CD4-positive, alpha-beta memory T cell (primary cell): ENCODE data around the gene EML1. TPM values are rescaled to one million over a fixed set of nuclear protein-coding genes. Genes with fewer than 3 reads are reported as not detected.

Experiments used
- CTCF ChIA-PET: fragments of 350-600 bp; sonication (Branson Sonifier 250); formaldehyde crosslinking; loops from one replicate; lab custom pipeline; 2021; ENCODE audit warnings: inconsistent platforms; ENCODE audit not compliant: partially characterized antibody; lab: Charles Lee
- POLR2A ChIA-PET: fragments of 350-600 bp; sonication (Branson Sonifier 250); formaldehyde crosslinking; loops from one replicate; lab custom pipeline; 2021; ENCODE audit not compliant: partially characterized antibody; lab: Charles Lee
- DNase-seq, 5 donors: peaks; one replicate each; pipeline versions ENCODE4 v3.0.0 to v3.0.0-alpha.2; 2020 to 2022; ENCODE audit warnings: mixed read lengths in 1 of 5
- H3K27ac ChIP-seq: one replicate; pipeline ENCODE4 v1.7.0; 2013; ENCODE audit warnings: low read depth, low read length
- H3K27me3 ChIP-seq: 2 replicates; pipeline ENCODE4 v1.7.0; 2013; ENCODE audit warnings: mild to moderate bottlenecking, low read length, moderate library complexity; ENCODE audit not compliant: insufficient read depth
- H3K36me3 ChIP-seq: 2 replicates; pipeline ENCODE4 v1.7.0; 2013; ENCODE audit warnings: mild to moderate bottlenecking, low read length, moderate library complexity; ENCODE audit not compliant: insufficient read depth
- H3K4me1 ChIP-seq: 2 replicates; pipeline ENCODE4 v1.7.0; 2013; ENCODE audit warnings: mild to moderate bottlenecking, low read length, moderate library complexity; ENCODE audit not compliant: insufficient read depth
- H3K4me3 ChIP-seq, 2 donors: one replicate each; pipeline ENCODE4 v1.7.0; 2013; ENCODE audit warnings: low read length in 2 of 2, mild to moderate bottlenecking in 1 of 2
- H3K9me3 ChIP-seq, 2 donors: one replicate each; pipeline ENCODE4 v1.7.0; 2013; ENCODE audit warnings: low read length in 2 of 2, control low read depth in 1 of 2; ENCODE audit not compliant: control insufficient read depth in 1 of 2
- H3K27ac Mint-ChIP-seq, 7 donors: one replicate each; pipeline ENCODE4 v1.8.0; 2020 to 2021; ENCODE audit warnings: mixed read lengths in 7 of 7, mild to moderate bottlenecking in 6 of 7, inconsistent platforms in 3 of 7, moderate library complexity in 3 of 7
- H3K27me3 Mint-ChIP-seq, 2 donors: one replicate each; pipeline ENCODE4 v1.8.0; 2020 to 2021; ENCODE audit warnings: mixed read lengths in 2 of 2
- H3K36me3 Mint-ChIP-seq, 2 donors: one replicate each; pipeline ENCODE4 v1.8.0; 2020 to 2021; ENCODE audit warnings: mixed read lengths in 2 of 2, inconsistent platforms in 1 of 2, mild to moderate bottlenecking in 1 of 2
- H3K4me1 Mint-ChIP-seq, 4 donors: one replicate each; pipeline ENCODE4 v1.8.0; 2020 to 2021; ENCODE audit warnings: mixed read lengths in 4 of 4, mild to moderate bottlenecking in 1 of 4
- H3K4me3 Mint-ChIP-seq, 8 donors: one replicate each; pipeline ENCODE4 v1.8.0; 2020 to 2021; ENCODE audit warnings: mixed read lengths in 8 of 8, mild to moderate bottlenecking in 7 of 8, moderate library complexity in 6 of 8, inconsistent platforms in 3 of 8
- H3K9me3 Mint-ChIP-seq, 8 donors: one replicate each; pipeline ENCODE4 v1.8.0; 2020 to 2021; ENCODE audit warnings: mixed read lengths in 8 of 8, mild to moderate bottlenecking in 5 of 8, inconsistent platforms in 3 of 8, moderate library complexity in 1 of 8
- intact Hi-C: fragments of 100-400 bp; cut with micrococcal nuclease; formaldehyde crosslinking; loops from one replicate; pipeline ENCODE4 v1.15.1; 2023
- polyA plus RNA-seq, 2 donors: library from polyadenylated mRNA; unstranded; fragments of 300-500 nt; fragmentation: Illumina TruSeq; gene quantifications; one replicate each; pipeline ENCODE4 v1.2.3, GENCODE V29; 2021
- total RNA-seq, 2 experiments: library from RNA; stranded (reverse); gene quantifications; one replicate each; pipeline ENCODE4 v1.2.3, GENCODE V29; 2021

EML1 gene
- total and polyA plus RNA-seq, 4 experiments from 2014 or later = 0.22 to 0.23 TPM; not detected in 2

DNA sequence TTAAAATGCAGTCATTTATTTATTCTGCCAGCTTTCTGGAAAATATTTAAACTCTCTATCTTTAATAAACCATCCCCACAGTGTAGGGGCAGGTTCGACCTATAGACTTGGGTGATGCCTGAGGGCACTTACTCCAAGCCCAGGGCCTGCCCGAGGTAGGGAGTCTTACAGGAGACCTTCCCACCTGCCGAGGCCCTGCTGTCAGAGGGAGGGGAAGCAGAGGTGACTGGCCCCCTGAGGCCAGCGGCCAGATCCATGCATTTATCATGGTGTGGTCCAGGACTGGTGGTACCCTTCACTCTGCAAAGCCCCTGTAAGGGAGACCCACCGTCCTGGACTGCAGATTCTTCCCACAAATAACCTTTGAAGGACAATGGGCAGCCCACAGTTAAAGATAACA lies 7.6 kb downstream of the EML1 start:
- Histone ChIP-seq H3K4me3 (no peak overlapping the region), H3K9me3 (no peaks in the 10 kb centered on the region), H3K27me3 (peaks cover 11% of the 10 kb centered on the region), H3K27ac (no peak overlapping the region), H3K4me1 (no peaks in the 10 kb centered on the region), H3K36me3 (no peaks in the 10 kb centered on the region)
- Mint-ChIP-seq H3K4me3 (no peak overlapping the region), H3K27ac (no peak overlapping the region), H3K9me3 (no peaks in the 10 kb centered on the region), H3K36me3 (no peaks in the 10 kb centered on the region), H3K4me1 (no peaks in the 10 kb centered on the region), H3K27me3 (peaks cover 19 to 29% of the 10 kb centered on the region in 2 donors)
- CTCF ChIA-PET = no interaction called here
- DNase-seq = no peak
- intact Hi-C loops = no loop called here
- POLR2A ChIA-PET = no interaction called here

DNA sequence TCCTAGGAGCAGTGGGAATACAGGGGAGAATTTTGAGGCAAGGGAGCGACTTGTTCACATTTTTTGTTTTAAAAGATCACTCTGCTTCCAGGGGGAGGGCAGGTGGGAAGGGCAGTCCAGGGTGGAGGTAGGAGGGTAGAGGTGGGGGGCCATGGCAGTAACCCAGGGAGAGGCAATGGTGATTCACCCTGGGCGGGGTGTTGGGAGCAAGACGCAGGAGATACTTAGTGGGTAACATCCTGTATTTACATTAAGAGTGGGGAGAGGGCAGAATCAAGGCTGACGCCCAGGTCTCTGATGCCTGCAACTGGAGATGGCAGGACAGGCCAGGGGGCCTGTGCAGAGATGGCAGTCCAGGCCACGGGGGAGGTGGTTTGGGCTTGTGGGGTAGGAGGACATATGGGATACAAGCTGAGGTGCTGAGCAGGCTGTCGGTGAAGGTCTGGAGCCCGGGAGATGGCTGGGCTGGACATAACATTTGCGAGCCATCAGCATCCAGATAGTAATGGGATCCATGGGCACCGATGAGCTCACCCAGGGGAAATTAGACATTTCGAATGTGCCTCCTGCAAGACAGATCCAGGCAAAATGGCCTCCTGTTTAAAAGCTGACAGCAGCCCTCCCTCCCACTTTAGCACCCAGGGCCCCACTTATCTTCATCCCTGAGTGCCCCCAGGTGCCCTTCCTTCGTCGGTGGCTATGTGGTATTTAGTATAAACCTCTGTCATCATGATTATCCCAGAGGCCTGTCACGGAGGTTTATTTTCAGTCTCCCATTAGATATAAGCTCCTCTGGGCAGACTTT lies 9.3 kb downstream of the EML1 start:
- H3K4me1 Mint-ChIP-seq = no peaks in the 10 kb centered on the region

DNA sequence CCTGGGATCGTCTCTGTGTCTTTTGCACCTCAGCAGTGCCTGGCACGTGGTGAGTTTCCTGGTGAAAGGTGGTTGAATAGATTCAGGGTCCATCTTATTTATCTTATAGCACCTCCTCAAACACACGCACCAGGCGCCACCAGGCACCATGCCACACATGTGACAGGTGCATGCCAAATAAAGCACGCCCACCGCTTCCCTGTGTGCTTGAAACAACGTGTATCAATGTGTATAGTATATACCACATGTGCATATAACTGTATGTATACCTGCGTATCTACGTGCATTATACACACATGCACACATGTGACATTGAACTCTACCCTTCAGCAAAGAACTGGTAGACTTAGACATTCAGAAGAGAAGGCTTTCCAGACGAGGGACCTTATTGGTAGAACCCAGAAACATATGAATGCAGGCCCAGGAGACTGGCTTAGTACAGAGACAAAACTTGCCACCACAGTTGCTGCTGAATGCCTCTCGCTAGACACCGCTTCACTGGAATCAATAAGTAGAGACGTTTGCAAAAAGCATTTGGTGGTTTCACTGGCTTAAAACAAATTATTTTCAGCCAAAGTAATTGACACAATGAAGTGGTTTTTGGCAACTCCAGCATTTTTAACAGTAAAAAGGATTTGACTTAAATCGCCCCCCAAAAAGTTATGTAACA lies 10.0 kb downstream of the EML1 start:
- intact Hi-C loops = no loop called here
- Histone ChIP-seq H3K9me3 (no peaks in the 10 kb centered on the region), H3K27me3 (no peaks in the 10 kb centered on the region), H3K27ac (no peak overlapping the region), H3K4me3 (no peak overlapping the region), H3K36me3 (no peaks in the 10 kb centered on the region), H3K4me1 (no peaks in the 10 kb centered on the region)
- Mint-ChIP-seq H3K4me1 (no peaks in the 10 kb centered on the region), H3K4me3 (peak overlapping the region in 1 of 8 donors; percentile 47), H3K27me3 (peaks cover 18 to 32% of the 10 kb centered on the region in 2 donors), H3K36me3 (no peaks in the 10 kb centered on the region), H3K27ac (no peak overlapping the region), H3K9me3 (no peaks in the 10 kb centered on the region)
- ChIA-PET POLR2A (no interaction called here), CTCF (no interaction called here)
- DNase-seq = no peak

More for the DNA sequence above, 9.3 kb downstream of the EML1 start:
- ChIA-PET POLR2A (no interaction called here), CTCF (no interaction called here)
- peaks cover 21 to 27% of the 10 kb centered on the region in 2 donors for H3K27me3 Mint-ChIP-seq
- no peak overlapping the region for H3K4me3 Mint-ChIP-seq
- intact Hi-C loops = no loop called here
- DNase-seq = no peak
- H3K27ac Mint-ChIP-seq = no peak overlapping the region
- no peaks in the 10 kb centered on the region for H3K9me3 Mint-ChIP-seq
- Histone ChIP-seq H3K4me3 (no peak overlapping the region), H3K36me3 (no peaks in the 10 kb centered on the region), H3K9me3 (no peaks in the 10 kb centered on the region), H3K27ac (no peak overlapping the region), H3K4me1 (no peaks in the 10 kb centered on the region), H3K27me3 (peaks cover 3% of the 10 kb centered on the region)
- H3K36me3 Mint-ChIP-seq = no peaks in the 10 kb centered on the region

DNA sequence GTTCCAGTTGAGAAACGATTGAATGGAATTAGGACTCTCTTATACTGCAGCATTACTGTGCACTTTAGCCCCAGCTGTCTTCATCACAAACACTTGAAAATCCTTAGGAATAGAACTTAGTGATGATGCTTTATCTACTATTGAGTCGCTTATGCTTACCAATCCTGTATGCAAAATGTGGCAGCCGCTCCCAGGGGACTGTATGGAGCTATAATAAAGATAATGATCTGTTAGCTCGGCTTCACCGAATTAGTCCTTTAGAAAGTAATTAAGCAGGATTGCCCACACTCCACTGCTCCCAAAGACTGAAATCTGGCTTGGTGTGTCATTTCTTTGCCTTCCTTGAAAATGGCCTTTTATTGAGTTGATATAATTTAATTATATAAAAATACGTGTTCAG lies 10.6 kb downstream of the EML1 start:
- Mint-ChIP-seq H3K9me3 (no peaks in the 10 kb centered on the region), H3K27me3 (peaks cover 18 to 32% of the 10 kb centered on the region in 2 donors), H3K27ac (no peak overlapping the region), H3K36me3 (no peaks in the 10 kb centered on the region), H3K4me3 (peak overlapping the region in 1 of 8 donors; percentile 47), H3K4me1 (no peaks in the 10 kb centered on the region)
- Histone ChIP-seq H3K27me3 (no peaks in the 10 kb centered on the region), H3K4me1 (no peaks in the 10 kb centered on the region), H3K4me3 (no peak overlapping the region), H3K9me3 (no peaks in the 10 kb centered on the region), H3K36me3 (no peaks in the 10 kb centered on the region), H3K27ac (no peak overlapping the region)
- intact Hi-C loops = no loop called here
- DNase-seq = no peak
- ChIA-PET CTCF (no interaction called here), POLR2A (no interaction called here)

DNA sequence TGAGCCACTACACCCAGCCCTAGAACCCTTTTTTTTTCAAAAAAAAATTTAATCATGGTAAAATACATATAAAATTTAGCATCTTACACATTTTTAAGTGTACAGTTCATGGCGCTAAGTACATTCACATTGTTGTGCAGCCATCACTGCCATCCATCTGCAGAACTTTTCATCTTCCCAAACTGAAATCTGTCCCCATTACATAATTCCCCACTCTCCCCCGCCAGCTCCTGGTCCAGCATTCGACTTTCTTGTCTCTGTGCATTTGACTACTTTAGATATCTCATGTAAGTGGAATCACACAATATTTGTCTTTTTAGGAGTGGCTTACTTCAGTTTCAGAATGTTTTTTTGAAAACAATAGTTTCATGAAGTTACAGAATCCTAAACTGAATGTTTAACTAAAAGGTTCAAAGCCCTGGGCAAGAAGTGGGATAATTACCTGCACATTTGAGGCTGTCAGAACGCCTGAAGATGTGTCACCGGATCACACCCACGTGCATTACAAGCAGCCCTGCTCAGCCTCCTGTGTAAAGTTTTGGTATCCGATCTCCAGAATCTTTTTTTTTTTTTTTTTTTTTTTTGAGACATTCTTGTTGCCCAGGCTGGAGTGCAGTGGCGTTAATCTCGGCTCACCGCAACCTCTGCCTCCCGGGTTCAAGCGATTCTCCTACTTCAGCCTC lies 12.7 kb downstream of the EML1 start:
- Histone ChIP-seq H3K27ac (no peak overlapping the region), H3K27me3 (no peaks in the 10 kb centered on the region), H3K4me1 (no peaks in the 10 kb centered on the region), H3K9me3 (no peaks in the 10 kb centered on the region), H3K36me3 (no peaks in the 10 kb centered on the region), H3K4me3 (no peak overlapping the region)
- Mint-ChIP-seq H3K36me3 (no peaks in the 10 kb centered on the region), H3K27me3 (peaks cover 19 to 35% of the 10 kb centered on the region in 2 donors), H3K9me3 (no peaks in the 10 kb centered on the region), H3K27ac (no peak overlapping the region), H3K4me1 (no peaks in the 10 kb centered on the region), H3K4me3 (no peak overlapping the region)
- POLR2A ChIA-PET = no interaction called here
- CTCF ChIA-PET = interaction anchor here (1.1 kb wide), 1 partner anchor 8 kb away, joined by 3 read pairs; no protein-coding TSS in a partner anchor
- DNase-seq = no peak
- intact Hi-C loops = no loop called here

DNA sequence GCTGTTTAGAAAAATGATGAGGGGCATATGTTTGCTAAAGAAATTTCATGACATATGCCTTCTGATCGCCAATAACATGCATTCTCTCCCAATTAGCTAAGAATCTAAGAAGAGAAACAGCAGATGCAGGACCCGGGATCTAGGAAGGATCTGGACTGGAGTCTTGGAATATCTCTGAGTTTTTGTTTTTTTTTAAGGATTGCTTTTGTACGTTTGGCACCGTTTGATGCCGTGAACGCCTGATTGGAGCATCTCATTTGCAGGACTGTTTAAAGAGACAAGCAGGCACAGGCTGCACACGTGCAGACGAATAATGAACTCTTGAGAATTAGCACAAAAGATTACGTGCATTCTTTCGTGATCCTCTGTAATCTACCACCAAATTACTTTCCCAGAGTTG lies 13.6 kb downstream of the EML1 start:
- no peak overlapping the region for H3K4me3 ChIP-seq
- Mint-ChIP-seq H3K27me3 (peaks cover 16 to 29% of the 10 kb centered on the region in 2 donors), H3K9me3 (no peaks in the 10 kb centered on the region), H3K4me1 (no peaks in the 10 kb centered on the region), H3K27ac (no peak overlapping the region), H3K4me3 (no peak overlapping the region), H3K36me3 (no peaks in the 10 kb centered on the region)
- no peaks in the 10 kb centered on the region for H3K36me3 ChIP-seq
- CTCF ChIA-PET = interaction anchor here (1.1 kb wide), 1 partner anchor 9 kb away, joined by 3 read pairs; no protein-coding TSS in a partner anchor
- intact Hi-C loops = no loop called here
- no peaks in the 10 kb centered on the region for H3K27me3 ChIP-seq
- H3K4me1 ChIP-seq = no peaks in the 10 kb centered on the region
- POLR2A ChIA-PET = no interaction called here
- DNase-seq = no peak
- H3K27ac ChIP-seq = no peak overlapping the region
- H3K9me3 ChIP-seq = no peaks in the 10 kb centered on the region

DNA sequence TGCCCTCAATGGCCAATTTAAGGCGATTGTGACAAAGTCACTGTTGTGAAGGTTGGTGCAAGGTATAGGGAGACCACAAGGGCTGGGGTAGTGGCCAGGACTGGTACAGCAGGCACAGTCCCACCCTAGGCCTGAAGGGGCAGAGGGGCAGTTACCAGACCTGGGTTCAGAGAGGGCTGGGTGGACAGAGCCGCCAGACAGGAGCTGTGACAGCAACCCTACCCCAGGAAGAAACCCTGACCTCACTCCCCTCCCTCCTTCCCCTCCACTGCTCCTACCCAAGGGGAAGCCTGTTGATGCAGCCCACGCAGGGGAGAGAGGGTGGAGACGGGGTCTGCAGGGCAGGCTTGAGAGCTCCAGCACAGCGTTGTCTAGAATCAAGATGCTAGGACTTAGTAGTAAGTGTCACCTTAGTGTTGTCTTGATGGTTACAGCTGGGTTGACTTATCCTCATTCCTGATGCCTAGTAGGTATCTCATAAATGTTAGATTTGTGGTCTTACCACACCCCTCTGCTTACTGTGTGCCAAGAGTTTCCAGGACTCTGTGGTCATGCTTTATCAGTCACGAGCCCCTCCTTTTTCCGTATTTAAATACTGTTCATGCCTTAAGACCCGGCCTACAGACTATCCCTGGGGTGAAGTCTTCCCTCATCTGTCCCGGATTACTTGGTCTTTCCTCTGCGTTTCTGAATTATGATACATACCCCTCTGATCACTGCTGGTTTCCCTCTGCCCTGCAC lies 14.4 kb downstream of the EML1 start:
- DNase-seq = no peak
- Mint-ChIP-seq H3K27me3 (peaks cover 11 to 24% of the 10 kb centered on the region in 2 donors), H3K9me3 (no peaks in the 10 kb centered on the region), H3K4me3 (no peak overlapping the region), H3K36me3 (no peaks in the 10 kb centered on the region), H3K4me1 (no peaks in the 10 kb centered on the region), H3K27ac (no peak overlapping the region)
- ChIA-PET POLR2A (no interaction called here), CTCF (no interaction called here)
- intact Hi-C loops = no loop called here
- Histone ChIP-seq H3K36me3 (no peaks in the 10 kb centered on the region), H3K4me1 (no peaks in the 10 kb centered on the region), H3K4me3 (no peak overlapping the region), H3K9me3 (no peaks in the 10 kb centered on the region), H3K27ac (no peak overlapping the region), H3K27me3 (no peaks in the 10 kb centered on the region)
